Inflammatory macrophage treated with lipopolysaccharide for 1 hour (primary cell): Measurements from ENCODE around the gene KRTAP2-2.
"Not testable (repeated sequence)": the region's sequence is repeated elsewhere in the genome, so short reads cannot be mapped to it uniquely, and the experiment has no call there.

Experiments
- DNase-seq, 2 donors: peaks; one replicate each; pipeline ENCODE4 v3.0.0-alpha.2; 2020 to 2022

The KRTAP2-2 gene

DNA sequence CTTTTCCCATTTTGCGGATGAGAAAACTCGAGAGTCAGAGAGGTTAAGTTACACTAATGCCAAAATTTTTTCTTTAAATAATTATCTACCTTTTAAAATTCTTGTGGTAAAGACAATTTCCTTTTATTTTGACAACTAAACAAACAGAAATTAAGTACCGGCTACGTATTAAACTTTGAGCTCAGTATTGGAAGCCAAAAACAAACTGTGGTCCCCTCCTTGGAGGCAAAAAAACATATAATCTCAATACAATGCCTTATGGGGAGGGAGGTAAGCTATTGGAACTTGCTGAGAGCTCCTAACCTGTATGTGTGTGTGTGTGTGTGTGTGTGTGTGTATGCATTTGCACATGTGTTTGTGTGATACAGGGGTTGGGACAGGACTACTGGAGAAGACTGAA, 8.4 kb upstream of the KRTAP2-2 start:
- DNase-seq: no peak

DNA sequence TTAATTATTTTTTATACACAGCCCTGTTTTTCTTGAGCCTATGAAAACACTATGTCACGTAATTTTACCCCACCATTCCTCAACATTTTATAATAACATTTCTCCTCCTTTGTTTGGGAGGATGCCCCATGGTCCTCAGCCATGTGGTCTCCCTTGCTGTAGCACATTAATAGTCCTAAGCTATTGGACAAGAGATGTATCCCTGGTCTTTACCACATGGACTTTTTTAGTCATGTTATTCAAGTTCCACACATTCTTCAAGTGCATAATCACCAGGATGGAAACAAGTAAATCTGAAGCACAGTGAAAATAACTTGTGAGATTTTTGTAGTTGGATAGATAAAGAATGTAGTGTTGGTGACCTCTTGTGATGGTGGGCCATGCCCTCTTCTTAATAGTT, 6.9 kb upstream of the KRTAP2-2 start:
- no peak for DNase-seq

DNA sequence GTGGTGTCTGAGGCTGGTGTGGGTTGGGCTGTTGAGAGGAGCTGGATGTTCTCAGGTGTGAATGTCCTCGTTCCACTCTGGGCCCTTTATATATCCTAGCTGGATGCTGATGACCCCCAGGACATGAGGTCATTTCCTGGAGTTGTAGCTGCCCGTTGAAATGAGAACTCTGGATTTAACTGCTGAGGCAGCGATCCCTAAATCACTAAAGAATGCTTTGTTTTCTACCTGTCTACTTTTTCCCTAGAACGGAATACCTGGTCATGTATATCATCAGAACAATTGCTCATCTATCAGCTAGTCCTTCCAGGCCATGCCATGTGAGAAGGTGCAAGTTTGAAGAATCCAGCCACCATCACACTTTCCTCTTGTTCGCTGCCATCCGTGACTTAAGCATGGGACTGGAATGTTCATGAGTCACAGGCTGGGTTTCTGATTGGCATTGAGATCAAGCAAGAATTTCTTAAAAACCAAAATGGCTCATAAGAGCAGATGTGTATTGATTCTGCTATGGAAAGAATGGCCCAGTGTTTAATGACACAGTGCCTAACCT, 5.1 kb upstream of the KRTAP2-2 start, which contains the start of gene KRTAP2-3:
KRTAP2-3 (minus strand) TSS at position 63 of the 553 bp plus-strand sequence. CDS start 64 bp downstream, outside the sequence.
- DNase-seq: no peak

GRCh38 chr17:41059276-41060051, 4.4 kb upstream of the KRTAP2-2 start:
- not testable (repeated sequence) for DNase-seq

- no peak for DNase-seq
Observed at GRCh38 chr17:41058741-41059140, 3.7 kb upstream of the KRTAP2-2 start.

DNA sequence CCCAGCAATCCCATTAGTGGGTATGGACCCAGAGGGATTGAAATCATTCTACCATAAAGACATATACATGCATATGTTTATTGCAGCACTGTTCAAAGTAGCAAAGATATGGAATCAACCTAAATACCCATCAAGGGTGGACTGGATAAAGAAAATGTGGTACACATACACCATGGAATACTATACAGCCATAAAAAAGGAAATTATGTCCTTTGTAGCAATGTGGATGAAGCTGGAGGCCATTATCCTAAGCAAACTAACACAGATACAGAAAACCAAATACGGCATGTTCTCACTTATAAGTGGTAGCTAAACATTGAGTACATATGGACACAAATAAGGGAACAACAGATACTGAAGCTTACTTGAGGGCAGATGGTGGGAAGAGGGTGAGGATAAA, 2.5 kb upstream of the KRTAP2-2 start:
- no peak for DNase-seq

GRCh38 chr17:41054556-41054955, 474 bp downstream of the KRTAP2-2 start:
- DNase-seq: not testable (repeated sequence)

- DNase-seq: no peak
Observed at GRCh38 chr17:41054025-41054424, 1.0 kb downstream of the KRTAP2-2 start.

GRCh38 chr17:41052566-41052965, 2.5 kb downstream of the KRTAP2-2 start:
- DNase-seq: no peak

GRCh38 chr17:41049110-41049509, 5.9 kb downstream of the KRTAP2-2 start:
- DNase-seq: no peak

DNA sequence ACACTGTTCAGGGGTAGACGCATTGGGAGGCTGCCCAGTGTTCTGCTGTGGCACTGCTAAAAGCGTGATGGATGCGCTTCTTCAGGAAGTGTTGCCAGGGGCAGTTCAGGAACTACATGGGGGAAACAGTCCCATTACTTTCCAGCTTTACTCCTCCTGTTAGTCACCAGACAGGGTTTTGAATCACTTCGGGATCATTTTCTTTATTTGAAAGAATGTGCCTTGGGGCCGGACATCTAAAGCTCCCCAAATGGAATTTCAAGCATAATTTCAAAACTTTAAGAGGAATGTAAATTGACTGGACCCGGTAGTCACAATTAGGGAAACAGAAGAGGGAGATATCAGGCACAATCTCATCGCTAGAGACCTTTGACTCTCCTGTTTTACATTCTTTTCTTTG, 6.6 kb downstream of the KRTAP2-2 start:
- DNase-seq: no peak

DNA sequence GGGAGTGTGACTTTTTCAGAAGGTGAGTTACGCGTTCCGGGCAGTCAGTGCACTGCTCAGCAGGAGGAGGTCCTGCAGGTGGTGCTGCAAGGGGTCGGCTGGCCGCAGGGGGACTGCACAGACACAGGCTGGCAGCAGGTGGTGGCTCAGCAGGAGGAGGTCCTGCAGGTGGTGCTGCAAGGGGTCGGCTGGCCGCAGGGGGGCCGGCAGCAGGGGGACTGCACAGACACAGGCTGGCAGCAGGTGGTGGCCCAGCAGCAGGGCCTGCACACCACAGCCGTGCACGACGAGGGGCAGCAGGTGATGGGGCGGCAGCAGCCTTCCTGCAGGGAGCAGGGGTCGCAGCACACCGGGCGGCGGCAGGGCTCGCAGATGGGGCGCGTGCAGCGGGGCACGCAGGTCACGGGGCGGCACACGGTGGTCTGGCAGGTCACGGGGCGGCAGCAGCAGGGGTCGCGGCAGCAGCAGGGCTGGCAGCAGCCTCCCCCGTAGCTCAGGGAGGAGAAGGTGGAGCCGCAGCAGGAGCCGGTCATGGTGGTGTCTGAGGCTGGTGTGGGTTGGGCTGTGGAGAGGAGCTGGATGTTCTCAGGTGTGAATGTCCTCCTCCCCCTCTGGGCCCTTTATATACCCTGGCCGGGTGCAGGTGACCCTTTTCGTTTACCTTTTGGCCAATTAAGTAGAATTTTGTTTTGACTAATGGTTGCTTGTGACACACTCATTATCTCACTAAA, 8.1 kb downstream of the KRTAP2-2 start, which contains the start of gene KRTAP2-1:
KRTAP2-1 (minus strand) TSS at position 582 of the 731 bp plus-strand sequence; CDS start at position 533, 49 bp downstream.
- DNase-seq: not testable (repeated sequence)

GRCh38 chr17:41042953-41043352, 12.1 kb downstream of the KRTAP2-2 start:
- no peak for DNase-seq

GRCh38 chr17:41040783-41041571, 14.1 kb downstream of the KRTAP2-2 start, which contains the start of gene KRTAP1-1:
KRTAP1-1 (minus strand) TSS chr17:41041450; CDS start chr17:41041397, 53 bp downstream.
- not testable (repeated sequence) for DNase-seq

- DNase-seq: no peak
Observed at GRCh38 chr17:41037853-41038350, 17.1 kb downstream of the KRTAP2-2 start.

GRCh38 chr17:41034346-41034935, 20.6 kb downstream of the KRTAP2-2 start, which contains the start of gene KRTAP1-3:
KRTAP1-3 (minus strand) TSS chr17:41034874; CDS start chr17:41034821, 53 bp downstream.
- not testable (repeated sequence) for DNase-seq

DNA sequence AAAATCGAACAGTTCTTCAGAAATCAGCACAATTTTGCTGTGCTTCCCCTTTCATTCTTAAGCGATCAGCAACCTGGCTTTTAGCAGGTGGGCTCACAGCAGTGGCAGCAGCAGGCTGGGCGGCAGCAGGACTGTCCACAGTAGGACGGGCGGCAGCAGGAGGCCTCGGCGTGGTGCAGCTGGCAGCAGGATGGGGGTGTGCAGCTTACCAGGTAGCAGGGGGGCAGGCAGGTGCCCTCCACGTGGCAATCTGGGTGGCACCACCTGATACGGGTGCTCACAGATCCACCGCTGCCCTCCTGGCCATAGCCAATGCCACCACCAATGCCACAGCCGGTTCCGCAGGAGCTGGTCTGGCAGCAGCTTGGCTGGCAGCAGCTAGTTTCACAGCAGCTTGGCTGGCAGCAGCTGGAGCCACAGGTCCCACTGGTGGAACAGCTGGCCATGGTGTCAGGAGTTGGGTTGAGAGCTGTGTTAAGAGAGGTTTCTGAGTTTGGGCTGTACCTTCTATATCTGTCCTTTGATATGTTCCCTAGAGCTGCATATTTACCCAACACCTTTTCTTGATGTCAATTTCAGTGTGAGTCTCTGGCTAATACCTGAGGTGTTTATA, 25.3 kb downstream of the KRTAP2-2 start, which contains the start of gene KRTAP1-4:
KRTAP1-4 (minus strand) TSS at position 563 of the 613 bp plus-strand sequence; CDS start at position 446, 117 bp downstream.
- no peak for DNase-seq

- no peak for DNase-seq
Observed at GRCh38 chr17:41026715-41027471, 28.1 kb downstream of the KRTAP2-2 start, which contains the start of gene KRTAP1-5. KRTAP1-5 (minus strand) TSS chr17:41027208; CDS start chr17:41027155, 53 bp downstream.

DNA sequence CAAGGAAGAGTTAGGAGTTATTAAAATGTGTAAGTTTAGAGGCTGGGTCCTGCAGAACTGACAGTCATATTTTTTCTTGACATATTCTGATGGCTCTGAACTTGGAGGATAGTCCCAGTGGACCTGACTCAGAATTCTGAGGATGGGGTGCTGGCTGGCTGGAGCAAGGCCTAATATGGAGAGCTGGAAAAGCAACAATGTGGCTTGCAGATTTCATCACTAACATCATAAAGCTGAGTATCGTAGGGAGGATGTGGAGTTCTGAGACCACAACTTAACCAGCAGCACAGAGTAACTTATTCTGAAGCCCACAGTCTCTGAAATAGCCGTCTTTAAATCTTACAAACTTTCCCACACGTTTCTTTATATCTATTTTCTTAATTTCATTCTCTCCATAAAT, 30.3 kb downstream of the KRTAP2-2 start:
- no peak for DNase-seq

- no peak for DNase-seq
Observed at GRCh38 chr17:41020336-41020735, 34.7 kb downstream of the KRTAP2-2 start.
